Measurements from ENCODE around the gene NEUROD1.

DNA sequence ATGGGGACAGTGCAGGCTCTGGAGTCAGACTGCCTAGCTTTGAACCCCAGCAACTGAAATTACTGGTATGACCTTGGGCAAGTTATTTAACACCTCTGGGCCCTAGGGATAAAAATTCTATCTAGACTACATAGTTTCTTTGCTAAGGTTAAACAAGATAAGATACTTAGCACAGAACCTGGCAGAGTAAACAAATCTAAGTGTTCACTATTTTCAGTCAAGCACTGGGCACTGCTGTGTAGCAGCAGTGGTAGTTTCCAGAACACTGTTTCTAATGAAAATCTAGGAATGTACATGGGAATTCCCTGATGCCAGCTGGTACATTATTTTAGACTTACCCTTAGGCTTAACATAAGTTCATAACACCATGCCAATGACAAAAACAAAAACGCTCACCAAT, 40.6 kb downstream of the NEUROD1 start:
- TF ChIP-seq CTCF (IDR thresholded peaks at IDR 0.05; ENCODE audit: low read depth, low read length) (no peak), POLR2A (IDR thresholded peaks at IDR 0.05; ENCODE audit: extremely low read depth, insufficient read length) (no peak), MYC (IDR thresholded peaks at IDR 0.05; ENCODE audit: low read depth, low read length) (no peak)
- TF ChIP-seq, protein P1, sequence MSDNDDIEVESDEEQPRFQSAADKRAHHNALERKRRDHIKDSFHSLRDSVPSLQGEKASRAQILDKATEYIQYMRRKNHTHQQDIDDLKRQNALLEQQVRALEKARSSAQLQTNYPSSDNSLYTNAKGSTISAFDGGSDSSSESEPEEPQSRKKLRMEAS (IDR thresholded peaks at IDR 0.05; ENCODE audit: low read depth, low read length), result no peak
